ENCODE results near the gene TAF10. TPM values are rescaled to one million over a fixed set of nuclear protein-coding genes. Genes with fewer than 3 reads are reported as not detected.

TAF10 gene
- total and polyA plus RNA-seq, 7 experiments from 2014 or later, result 116 to 247 (median 129) TPM

GRCh38 chr11:6618117-6619003, 6.3 kb upstream of the TAF10 start:
- Mint-ChIP-seq H3K36me3 (peaks cover 7 to 19% (median 10%) of the 10 kb centered on the region in 5 donors), H3K27ac (no peak overlapping the region), H3K9me3 (no peaks in the 10 kb centered on the region), H3K4me1 (peaks cover 7 to 17% (median 9%) of the 10 kb centered on the region in 7 donors), H3K4me3 (no peak overlapping the region), H3K27me3 (no peaks in the 10 kb centered on the region)
- Histone ChIP-seq H3K36me3 (ENCODE audit: control insufficient read depth in 2 of 3, insufficient read depth in 3 of 3, low read length in 3 of 3) (peaks cover 0 to 25% (median 0%) of the 10 kb centered on the region in 3 experiments), H3K27me3 (ENCODE audit: control insufficient read depth in 2 of 2, insufficient read depth in 2 of 2, low read length in 2 of 2) (no peaks in the 10 kb centered on the region), H3K4me3 (ENCODE audit: low read length) (peak overlapping the region; percentile 91), H3K4me1 (ENCODE audit: control insufficient read depth in 2 of 2, insufficient read depth in 2 of 2, low read length in 2 of 2) (peaks cover 6 to 22% of the 10 kb centered on the region in 2 donors), H3K27ac (ENCODE audit: low read depth, low read length) (peak overlapping the region; percentile 87), H3K9me3 (ENCODE audit: control insufficient read depth in 2 of 3, low read length in 3 of 3) (no peaks in the 10 kb centered on the region)
- ATAC-seq (peak; percentile 58), DNase-seq (peak in 8 of 9 donors; percentile 14 to 69 (median 34))
- ChIA-PET CTCF (interaction anchor here (0.6 to 3.1 kb wide), 20 partner anchors 9 to 239 kb away, joined by 3 to 25 read pairs (median 4); partner anchors contain the start of genes ILK and MRPL17), POLR2A (interaction anchor here (0.5 to 3.5 kb wide), 26 partner anchors 11 to 233 kb away, joined by 3 to 70 read pairs (median 4); partner anchors contain the start of genes APBB1, ARFIP2, DCHS1 and ILK)
- intact Hi-C loops (cut with micrococcal nuclease), result loop anchor here (1.0 to 10.0 kb wide), 15 partner anchors 14 to 991 kb away; partner anchors contain the start of genes FHIP1B (in 2 of the 2), MRPL17 (in 2 of the 2), DCHS1 (in 1 of the 2) and ILK (in 1 of the 2)

GRCh38 chr11:6617315-6617781, 5.3 kb upstream of the TAF10 start:
- Histone ChIP-seq H3K27ac (ENCODE audit: low read depth, low read length) (no peak overlapping the region), H3K27me3 (ENCODE audit: control insufficient read depth in 2 of 2, insufficient read depth in 2 of 2, low read length in 2 of 2) (no peaks in the 10 kb centered on the region), H3K4me3 (ENCODE audit: low read length) (peak overlapping the region; percentile 91), H3K36me3 (ENCODE audit: control insufficient read depth in 2 of 3, insufficient read depth in 3 of 3, low read length in 3 of 3) (peaks cover 0 to 25% (median 0%) of the 10 kb centered on the region in 3 experiments), H3K9me3 (ENCODE audit: control insufficient read depth in 2 of 3, low read length in 3 of 3) (no peaks in the 10 kb centered on the region), H3K4me1 (ENCODE audit: control insufficient read depth in 2 of 2, insufficient read depth in 2 of 2, low read length in 2 of 2) (peaks cover 12 to 30% of the 10 kb centered on the region in 2 donors)
- DNase-seq (no peak), ATAC-seq (no peak)
- peaks cover 7 to 19% (median 10%) of the 10 kb centered on the region in 5 donors for H3K36me3 Mint-ChIP-seq
- intact Hi-C loops (cut with micrococcal nuclease), result loop anchor here (5.0 to 10.0 kb wide), 4 partner anchors 35 to 990 kb away; partner anchors contain the start of genes PPFIBP2 (in 1 of the 2) and TRIM34 (in 1 of the 2)
- H3K27me3 Mint-ChIP-seq, result no peaks in the 10 kb centered on the region
- ChIA-PET POLR2A (interaction anchor here (0.9 to 3.5 kb wide), 11 partner anchors 11 to 198 kb away, joined by 3 to 70 read pairs (median 12); partner anchors contain the start of genes APBB1, ARFIP2, DCHS1 and ILK), CTCF (interaction anchor here (0.6 to 3.1 kb wide), 7 partner anchors 8 to 89 kb away, joined by 3 to 25 read pairs (median 6); partner anchors contain the start of genes ILK and MRPL17)
- no peaks in the 10 kb centered on the region for H3K9me3 Mint-ChIP-seq
- peak overlapping the region in 3 of 10 donors; percentile 39 to 47 (median 42) for H3K4me3 Mint-ChIP-seq
- peak overlapping the region in 2 of 9 donors; percentile 35 to 43 for H3K27ac Mint-ChIP-seq
- peaks cover 7 to 17% (median 9%) of the 10 kb centered on the region in 7 donors for H3K4me1 Mint-ChIP-seq

DNA sequence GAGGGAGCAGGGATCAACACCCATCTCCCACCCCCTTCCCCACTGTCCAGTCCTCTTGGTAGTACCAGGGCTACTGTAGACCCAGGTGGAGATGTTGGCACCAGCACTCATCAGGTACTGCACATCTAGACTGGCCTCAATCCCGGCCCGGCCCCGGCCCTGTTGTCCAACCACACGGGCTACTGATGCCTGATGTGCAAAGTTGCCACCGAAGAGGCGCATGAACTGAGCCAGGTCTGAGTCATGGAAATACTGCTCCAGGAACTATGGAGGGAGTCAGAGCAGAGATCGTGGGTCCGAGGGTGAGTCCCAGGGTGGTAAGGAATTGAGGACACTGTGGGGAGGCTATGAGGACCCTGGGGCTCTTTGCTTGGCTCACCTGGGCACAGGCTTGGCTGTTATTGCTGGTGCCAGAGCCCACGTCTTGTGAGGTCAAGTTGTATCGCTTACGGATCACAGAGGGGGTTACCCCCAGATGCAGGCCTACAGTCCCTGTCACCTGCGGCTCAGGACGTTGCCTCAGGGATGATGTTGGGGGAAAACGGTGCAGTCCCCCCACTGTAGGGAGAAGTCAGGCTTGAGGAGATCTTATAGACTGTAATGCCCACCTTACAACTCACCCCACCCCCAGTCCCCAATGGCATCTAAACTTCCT, 4.7 kb upstream of the TAF10 start:
- POLR2A ChIA-PET, result interaction anchor here (0.7 to 3.5 kb wide), 5 partner anchors 10 to 67 kb away, joined by 7 to 70 read pairs (median 35); partner anchors contain the start of genes ILK, MRPL17 and RRP8
- CTCF ChIA-PET, result interaction anchor here (1.1 to 3.0 kb wide), 2 partner anchors 67 kb away, joined by 3 to 23 read pairs; partner anchors contain the start of gene MRPL17

GRCh38 chr11:6615882-6616585, 4.0 kb upstream of the TAF10 start:
- no peak for DNase-seq
- Mint-ChIP-seq H3K9me3 (no peaks in the 10 kb centered on the region), H3K36me3 (peaks cover 7 to 24% (median 10%) of the 10 kb centered on the region in 5 donors), H3K27me3 (no peaks in the 10 kb centered on the region), H3K4me3 (peak overlapping the region in 4 of 10 donors; percentile 2 to 60 (median 30)), H3K4me1 (peaks cover 9 to 22% (median 13%) of the 10 kb centered on the region in 7 donors), H3K27ac (peak overlapping the region in 6 of 9 donors; percentile 8 to 57 (median 22))
- POLR2A ChIA-PET, result interaction anchor here (0.7 to 2.9 kb wide), 3 partner anchors 38 to 73 kb away, joined by 3 to 8 read pairs (median 7); partner anchors contain the start of gene MRPL17
- H3K27ac ChIP-seq (ENCODE audit: low read depth, low read length), result no peak overlapping the region
- ATAC-seq, result no peak
- H3K4me1 ChIP-seq (ENCODE audit: control insufficient read depth in 2 of 2, insufficient read depth in 2 of 2, low read length in 2 of 2), result peaks cover 17 to 36% of the 10 kb centered on the region in 2 donors
- intact Hi-C loops (cut with micrococcal nuclease), result loop anchor here (5.0 to 10.0 kb wide), 4 partner anchors 36 to 989 kb away; partner anchors contain the start of genes PPFIBP2 (in 1 of the 2) and TRIM34 (in 1 of the 2)
- H3K27me3 ChIP-seq (ENCODE audit: control insufficient read depth in 2 of 2, insufficient read depth in 2 of 2, low read length in 2 of 2), result no peaks in the 10 kb centered on the region
- CTCF ChIA-PET, result interaction anchor here (1.1 kb wide), 1 partner anchor 67 kb away, joined by 3 read pairs; the partner anchor contains the start of gene MRPL17
- H3K9me3 ChIP-seq (ENCODE audit: control insufficient read depth in 2 of 3, low read length in 3 of 3), result no peaks in the 10 kb centered on the region
- H3K36me3 ChIP-seq (ENCODE audit: control insufficient read depth in 2 of 3, insufficient read depth in 3 of 3, low read length in 3 of 3), result peaks cover 0 to 26% (median 0%) of the 10 kb centered on the region in 3 experiments
- no peak overlapping the region for H3K4me3 ChIP-seq (ENCODE audit: low read length)

More for the DNA sequence above, 4.7 kb upstream of the TAF10 start:
- peaks cover 12 to 30% of the 10 kb centered on the region in 2 donors for H3K4me1 ChIP-seq (ENCODE audit: control insufficient read depth in 2 of 2, insufficient read depth in 2 of 2, low read length in 2 of 2)
- H3K36me3 Mint-ChIP-seq, result peaks cover 7 to 19% (median 10%) of the 10 kb centered on the region in 5 donors
- no peak overlapping the region for H3K27ac ChIP-seq (ENCODE audit: low read depth, low read length)
- H3K27me3 ChIP-seq (ENCODE audit: control insufficient read depth in 2 of 2, insufficient read depth in 2 of 2, low read length in 2 of 2), result no peaks in the 10 kb centered on the region
- H3K4me3 ChIP-seq (ENCODE audit: low read length), result no peak overlapping the region
- no peaks in the 10 kb centered on the region for H3K9me3 ChIP-seq (ENCODE audit: control insufficient read depth in 2 of 3, low read length in 3 of 3)
- no peaks in the 10 kb centered on the region for H3K27me3 Mint-ChIP-seq
- H3K4me3 Mint-ChIP-seq, result peak overlapping the region in 5 of 10 donors; percentile 23 to 52 (median 35)
- H3K9me3 Mint-ChIP-seq, result no peaks in the 10 kb centered on the region
- peaks cover 0 to 25% (median 0%) of the 10 kb centered on the region in 3 experiments for H3K36me3 ChIP-seq (ENCODE audit: control insufficient read depth in 2 of 3, insufficient read depth in 3 of 3, low read length in 3 of 3)
- peaks cover 7 to 17% (median 9%) of the 10 kb centered on the region in 7 donors for H3K4me1 Mint-ChIP-seq
- ATAC-seq (no peak), DNase-seq (no peak)
- H3K27ac Mint-ChIP-seq, result peak overlapping the region in 2 of 9 donors; percentile 36 to 53
- intact Hi-C loops (cut with micrococcal nuclease), result loop anchor here (5.0 to 10.0 kb wide), 4 partner anchors 36 to 989 kb away; partner anchors contain the start of genes PPFIBP2 (in 1 of the 2) and TRIM34 (in 1 of the 2)

GRCh38 chr11:6615046-6615445, 3.0 kb upstream of the TAF10 start:
- peak overlapping the region in 3 of 9 donors; percentile 11 to 63 (median 57) for H3K27ac Mint-ChIP-seq
- H3K27me3 ChIP-seq (ENCODE audit: control insufficient read depth in 2 of 2, insufficient read depth in 2 of 2, low read length in 2 of 2), result no peaks in the 10 kb centered on the region
- H3K27me3 Mint-ChIP-seq, result no peaks in the 10 kb centered on the region
- peaks cover 9 to 32% (median 22%) of the 10 kb centered on the region in 7 donors for H3K4me1 Mint-ChIP-seq
- CTCF ChIA-PET, result no interaction called here
- H3K9me3 Mint-ChIP-seq, result no peaks in the 10 kb centered on the region
- POLR2A ChIA-PET, result interaction anchor here (1.1 to 2.9 kb wide), 2 partner anchors 57 to 68 kb away, joined by 3 to 8 read pairs; partner anchors contain the start of gene MRPL17
- H3K36me3 ChIP-seq (ENCODE audit: control insufficient read depth in 2 of 3, insufficient read depth in 3 of 3, low read length in 3 of 3), result peaks cover 0 to 36% (median 9%) of the 10 kb centered on the region in 3 experiments
- no peak overlapping the region for H3K4me3 ChIP-seq (ENCODE audit: low read length)
- DNase-seq (no peak), ATAC-seq (no peak)
- intact Hi-C loops (cut with micrococcal nuclease), result loop anchor here (5.0 to 10.0 kb wide), 4 partner anchors 37 to 988 kb away; partner anchors contain the start of genes PPFIBP2 (in 1 of the 2) and TRIM34 (in 1 of the 2)
- H3K9me3 ChIP-seq (ENCODE audit: control insufficient read depth in 2 of 3, low read length in 3 of 3), result no peaks in the 10 kb centered on the region
- H3K27ac ChIP-seq (ENCODE audit: low read depth, low read length), result no peak overlapping the region
- peaks cover 7 to 33% (median 11%) of the 10 kb centered on the region in 5 donors for H3K36me3 Mint-ChIP-seq
- peaks cover 23 to 38% of the 10 kb centered on the region in 2 donors for H3K4me1 ChIP-seq (ENCODE audit: control insufficient read depth in 2 of 2, insufficient read depth in 2 of 2, low read length in 2 of 2)
- peak overlapping the region in 1 of 10 donors; percentile 15 for H3K4me3 Mint-ChIP-seq

Measured in naive thymus-derived CD4-positive, alpha-beta T cell (primary cell).